Prostate gland (tissue), 2 donors: ENCODE data around the gene CD52. TPM values are rescaled to one million over a fixed set of nuclear protein-coding genes. Genes with fewer than 3 reads are reported as not detected.
A peak's percentile ranks its signal among the peaks of the same experiment; 100 is the strongest.

Experiments
- DNase-seq: peaks from one replicate; pipeline ENCODE4 v3.0.0-alpha.2; 2019; ENCODE audit warnings: low spot score
- H3K27ac ChIP-seq, 2 donors: fragments of 200-600 bp; sonication (generic); 2 replicates each; pipeline ENCODE4 v1.5.1; 2017 to 2019
- H3K27me3 ChIP-seq: fragments of 200-600 bp; sonication (generic); replicated peaks from 2 replicates; pipeline ENCODE4 v1.5.1; 2019; ENCODE audit not compliant: insufficient read depth
- H3K36me3 ChIP-seq, 2 donors: fragments of 200-600 bp; sonication (generic); 1 replicate in 1 of 2; 2 replicates in 1 of 2; pipeline versions ENCODE4 v1.5.1 to v1.8.1; 2017 to 2019
- H3K4me1 ChIP-seq: fragments of 200-600 bp; sonication (generic); replicated peaks from 2 replicates; pipeline ENCODE4 v1.5.1; 2019
- H3K4me3 ChIP-seq, 2 donors: fragments of 200-600 bp; sonication (generic); 2 replicates each; pipeline ENCODE4 v1.5.1; 2017 to 2019
- H3K9me3 ChIP-seq: fragments of 200-600 bp; sonication (generic); 2 replicates; pipeline ENCODE4 v1.5.1; 2017
- POLR2A ChIP-seq: fragments of 450-650 bp; IDR thresholded peaks from one replicate; pipeline ENCODE4 v1.6.1; 2016; ENCODE audit warnings: antibody characterized with exemption, mild to moderate bottlenecking
- POLR2AphosphoS5 ChIP-seq: sonication (generic); formaldehyde crosslinking; IDR thresholded peaks from one replicate; pipeline ENCODE4 v1.6.1; 2017; ENCODE audit warnings: antibody characterized with exemption
- WGBS: methylation state at CpG from one replicate; pipeline ENCODE4 v1.1.5; 2018; 5-methylcytosine and 5-hydroxymethylcytosine counted together
- intact Hi-C: fragments of 100-400 bp; cut with DNase I; formaldehyde crosslinking; loops from one replicate; pipeline ENCODE4 v1.14.2; 2022
- total RNA-seq, 2 donors: library from RNA; depleted of rRNA; stranded (reverse); fragments of >200 nt; gene quantifications; one replicate each; pipeline ENCODE4 v1.1.0, GENCODE V29; 2016
- TF ChIP-seq, protein P1 (sequence below), 4 experiments: fragments of 200-600 bp in 2 of 4; fragments of 450-650 bp in 2 of 4; sonication (generic) in 2 of 4; IDR thresholded peaks; 1 replicate in 3 of 4; 2 replicates in 1 of 4; pipeline ENCODE4 v1.5.1; 2016 to 2019; ENCODE audit warnings: antibody characterized with exemption in 4 of 4, mild to moderate bottlenecking in 2 of 4, moderate library complexity in 2 of 4

CD52 gene
- total RNA-seq, 2 donors from 2014 or later: 3.2 to 5.3 TPM

DNA sequence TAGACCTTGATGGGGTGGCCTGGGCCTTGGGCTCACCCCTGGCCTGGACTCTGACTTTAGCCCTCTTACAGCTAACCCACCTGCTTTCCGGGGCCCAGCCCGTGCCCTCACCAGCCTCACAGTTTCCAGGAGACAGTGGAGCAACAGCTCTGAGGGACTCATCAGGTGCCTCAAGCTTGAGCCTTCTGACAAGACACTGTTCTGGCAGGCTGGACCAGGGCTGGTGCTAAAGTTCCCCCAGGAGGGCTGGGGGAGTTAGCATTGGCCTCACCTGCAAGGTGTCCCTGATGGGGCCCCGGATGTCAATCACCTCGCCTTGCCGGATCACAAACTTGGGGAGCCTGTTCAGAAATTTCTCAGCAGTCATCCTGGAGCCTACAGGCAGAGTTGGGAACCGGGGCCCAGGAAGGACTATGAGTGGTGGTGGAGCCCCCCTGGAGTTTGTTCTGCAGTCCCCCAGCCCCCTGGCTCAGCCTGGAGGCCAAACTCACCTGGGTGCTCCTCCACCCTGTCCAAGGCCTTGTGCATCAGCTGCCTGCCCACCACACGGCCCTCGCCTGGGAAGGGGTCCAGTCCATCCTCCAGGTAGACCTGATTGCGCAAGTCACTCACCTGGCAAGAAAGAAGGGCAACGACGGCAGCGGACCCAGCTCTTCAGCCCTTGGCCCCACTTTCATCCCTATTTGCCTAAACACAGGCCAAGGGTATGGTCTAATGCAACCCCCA, 33.7 kb upstream of the CD52 start:
- Histone ChIP-seq H3K9me3 (no peaks in the 10 kb centered on the region), H3K27me3 (no peaks in the 10 kb centered on the region), H3K36me3 (no peaks in the 10 kb centered on the region), H3K4me3 (no peak overlapping the region), H3K4me1 (peaks cover 10% of the 10 kb centered on the region), H3K27ac (no peak overlapping the region)
- DNase-seq: no peak
- 85% methylated on average over 12 of the region's 12 CpGs for WGBS
- no peak for TF ChIP-seq POLR2A
- TF ChIP-seq, protein P1, sequence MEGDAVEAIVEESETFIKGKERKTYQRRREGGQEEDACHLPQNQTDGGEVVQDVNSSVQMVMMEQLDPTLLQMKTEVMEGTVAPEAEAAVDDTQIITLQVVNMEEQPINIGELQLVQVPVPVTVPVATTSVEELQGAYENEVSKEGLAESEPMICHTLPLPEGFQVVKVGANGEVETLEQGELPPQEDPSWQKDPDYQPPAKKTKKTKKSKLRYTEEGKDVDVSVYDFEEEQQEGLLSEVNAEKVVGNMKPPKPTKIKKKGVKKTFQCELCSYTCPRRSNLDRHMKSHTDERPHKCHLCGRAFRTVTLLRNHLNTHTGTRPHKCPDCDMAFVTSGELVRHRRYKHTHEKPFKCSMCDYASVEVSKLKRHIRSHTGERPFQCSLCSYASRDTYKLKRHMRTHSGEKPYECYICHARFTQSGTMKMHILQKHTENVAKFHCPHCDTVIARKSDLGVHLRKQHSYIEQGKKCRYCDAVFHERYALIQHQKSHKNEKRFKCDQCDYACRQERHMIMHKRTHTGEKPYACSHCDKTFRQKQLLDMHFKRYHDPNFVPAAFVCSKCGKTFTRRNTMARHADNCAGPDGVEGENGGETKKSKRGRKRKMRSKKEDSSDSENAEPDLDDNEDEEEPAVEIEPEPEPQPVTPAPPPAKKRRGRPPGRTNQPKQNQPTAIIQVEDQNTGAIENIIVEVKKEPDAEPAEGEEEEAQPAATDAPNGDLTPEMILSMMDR (IDR thresholded peaks at IDR 0.05): no peak
- TF ChIP-seq POLR2AphosphoS5: no peak
- intact Hi-C loops: no loop called here

DNA sequence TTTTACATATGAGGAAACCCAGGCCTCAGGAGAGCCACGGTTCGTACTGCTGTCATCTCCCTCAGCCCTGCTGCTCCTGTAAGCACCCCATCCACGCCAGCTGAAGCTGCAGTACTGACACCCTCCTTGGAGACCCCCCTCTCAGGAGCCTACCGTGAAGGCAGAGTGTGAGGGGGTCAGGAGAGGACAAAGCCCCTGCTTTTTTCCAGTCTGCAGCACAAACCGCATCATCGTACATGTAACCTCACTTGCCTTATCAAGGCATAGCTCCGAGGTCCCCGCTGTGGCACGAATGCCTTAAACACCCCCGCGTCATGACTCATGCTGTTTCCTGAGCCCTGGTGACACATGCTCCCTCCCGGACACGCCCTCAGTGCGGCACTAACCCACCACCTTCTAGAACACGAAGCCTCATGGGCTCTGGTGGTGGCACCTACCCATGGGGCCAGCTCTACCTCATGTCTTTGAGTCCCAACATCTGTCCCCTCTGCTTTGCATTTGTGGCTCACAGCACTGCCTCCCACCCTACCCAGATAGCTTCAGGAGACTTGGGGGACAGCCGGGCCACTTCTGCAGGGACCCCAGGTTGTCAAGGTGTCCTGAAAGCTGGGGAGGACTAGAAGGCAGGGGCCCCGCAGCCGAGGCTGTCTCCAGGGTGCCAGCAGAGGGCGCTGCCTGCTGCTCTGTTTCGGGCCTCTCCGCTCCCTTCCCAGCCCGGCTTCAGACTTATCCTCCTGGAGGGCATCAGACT, 33.0 kb upstream of the CD52 start:
- Histone ChIP-seq H3K27me3 (no peaks in the 10 kb centered on the region), H3K27ac (no peak overlapping the region), H3K36me3 (no peaks in the 10 kb centered on the region), H3K4me3 (no peak overlapping the region), H3K9me3 (no peaks in the 10 kb centered on the region), H3K4me1 (peaks cover 6% of the 10 kb centered on the region)
- peak; percentile 27 for DNase-seq
- 50% methylated on average over 22 of the region's 22 CpGs for WGBS
- TF ChIP-seq, protein P1 (IDR thresholded peaks at IDR 0.05): peak; percentile 18 to 61 (median 42)
- no peak for TF ChIP-seq POLR2A
- intact Hi-C loops: no loop called here

- no peak overlapping the region for H3K27ac ChIP-seq
- intact Hi-C loops: no loop called here
- H3K36me3 ChIP-seq: no peaks in the 10 kb centered on the region
- TF ChIP-seq, protein P1 (IDR thresholded peaks at IDR 0.05): no peak
- TF ChIP-seq POLR2AphosphoS5: no peak
- TF ChIP-seq POLR2A: no peak
- DNase-seq: no peak
- H3K27me3 ChIP-seq: no peaks in the 10 kb centered on the region
- peaks cover 6% of the 10 kb centered on the region for H3K4me1 ChIP-seq
- no peak overlapping the region for H3K4me3 ChIP-seq
- 82% methylated on average over 19 of the region's 19 CpGs for WGBS
- no peaks in the 10 kb centered on the region for H3K9me3 ChIP-seq
Observed at GRCh38 chr1:26285366-26286063, 32.2 kb upstream of the CD52 start.

GRCh38 chr1:26286064-26286416, 31.7 kb upstream of the CD52 start:
- no peak overlapping the region for H3K27ac ChIP-seq
- WGBS: 82% methylated on average over 2 of the region's 2 CpGs

More at GRCh38 chr1:26286064-26286416, 31.7 kb upstream of the CD52 start:
- intact Hi-C loops: no loop called here
- TF ChIP-seq POLR2A (no peak), POLR2AphosphoS5 (no peak)
- TF ChIP-seq, protein P1 (IDR thresholded peaks at IDR 0.05): no peak
- no peak overlapping the region for H3K4me3 ChIP-seq
- H3K9me3 ChIP-seq: no peaks in the 10 kb centered on the region
- no peak for DNase-seq
- no peaks in the 10 kb centered on the region for H3K36me3 ChIP-seq
- H3K27me3 ChIP-seq: no peaks in the 10 kb centered on the region
- peaks cover 6% of the 10 kb centered on the region for H3K4me1 ChIP-seq
